ENCODE data around the gene MRPL27. TPM values are rescaled to one million over a fixed set of nuclear protein-coding genes. Genes with fewer than 3 reads are reported as not detected.

MRPL27 gene
- total and polyA plus RNA-seq, 10 donors = 26.4 to 102 (median 34.9) TPM

- intact Hi-C loops (cut with DNase I; ENCODE audit: low total_unique reads) = loop anchor here (10.0 kb wide), 1 partner anchor 95 kb away; the partner anchor contains the start of gene RSAD1
- H3K9me3 ChIP-seq = no peaks in the 10 kb centered on the region
- no peak overlapping the region for H3K27ac ChIP-seq
- H3K36me3 ChIP-seq = peaks cover 7 to 64% (median 46%) of the 10 kb centered on the region in 6 donors
- DNase-seq = peak; percentile 36
- H3K4me1 ChIP-seq = no peaks in the 10 kb centered on the region
- no peaks in the 10 kb centered on the region for H3K27me3 ChIP-seq (replicated peaks in 1 of 7)
- TF ChIP-seq, protein P1, sequence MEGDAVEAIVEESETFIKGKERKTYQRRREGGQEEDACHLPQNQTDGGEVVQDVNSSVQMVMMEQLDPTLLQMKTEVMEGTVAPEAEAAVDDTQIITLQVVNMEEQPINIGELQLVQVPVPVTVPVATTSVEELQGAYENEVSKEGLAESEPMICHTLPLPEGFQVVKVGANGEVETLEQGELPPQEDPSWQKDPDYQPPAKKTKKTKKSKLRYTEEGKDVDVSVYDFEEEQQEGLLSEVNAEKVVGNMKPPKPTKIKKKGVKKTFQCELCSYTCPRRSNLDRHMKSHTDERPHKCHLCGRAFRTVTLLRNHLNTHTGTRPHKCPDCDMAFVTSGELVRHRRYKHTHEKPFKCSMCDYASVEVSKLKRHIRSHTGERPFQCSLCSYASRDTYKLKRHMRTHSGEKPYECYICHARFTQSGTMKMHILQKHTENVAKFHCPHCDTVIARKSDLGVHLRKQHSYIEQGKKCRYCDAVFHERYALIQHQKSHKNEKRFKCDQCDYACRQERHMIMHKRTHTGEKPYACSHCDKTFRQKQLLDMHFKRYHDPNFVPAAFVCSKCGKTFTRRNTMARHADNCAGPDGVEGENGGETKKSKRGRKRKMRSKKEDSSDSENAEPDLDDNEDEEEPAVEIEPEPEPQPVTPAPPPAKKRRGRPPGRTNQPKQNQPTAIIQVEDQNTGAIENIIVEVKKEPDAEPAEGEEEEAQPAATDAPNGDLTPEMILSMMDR (IDR thresholded peaks at IDR 0.05 in 8 of 11, conservative IDR thresholded peaks at IDR 0.05 in 3 of 11) = no peak
- TF ChIP-seq POLR2AphosphoS5 (IDR thresholded peaks at IDR 0.05) (no peak), POLR2A (IDR thresholded peaks at IDR 0.05) (no peak)
- H3K4me3 ChIP-seq = no peak overlapping the region
- WGBS, 5 donors = 88 to 93% (median 92%) methylated on average over 6 of the region's 6 CpGs
Observed at GRCh38 chr17:50379351-50380132, 6.6 kb upstream of the MRPL27 start.

DNA sequence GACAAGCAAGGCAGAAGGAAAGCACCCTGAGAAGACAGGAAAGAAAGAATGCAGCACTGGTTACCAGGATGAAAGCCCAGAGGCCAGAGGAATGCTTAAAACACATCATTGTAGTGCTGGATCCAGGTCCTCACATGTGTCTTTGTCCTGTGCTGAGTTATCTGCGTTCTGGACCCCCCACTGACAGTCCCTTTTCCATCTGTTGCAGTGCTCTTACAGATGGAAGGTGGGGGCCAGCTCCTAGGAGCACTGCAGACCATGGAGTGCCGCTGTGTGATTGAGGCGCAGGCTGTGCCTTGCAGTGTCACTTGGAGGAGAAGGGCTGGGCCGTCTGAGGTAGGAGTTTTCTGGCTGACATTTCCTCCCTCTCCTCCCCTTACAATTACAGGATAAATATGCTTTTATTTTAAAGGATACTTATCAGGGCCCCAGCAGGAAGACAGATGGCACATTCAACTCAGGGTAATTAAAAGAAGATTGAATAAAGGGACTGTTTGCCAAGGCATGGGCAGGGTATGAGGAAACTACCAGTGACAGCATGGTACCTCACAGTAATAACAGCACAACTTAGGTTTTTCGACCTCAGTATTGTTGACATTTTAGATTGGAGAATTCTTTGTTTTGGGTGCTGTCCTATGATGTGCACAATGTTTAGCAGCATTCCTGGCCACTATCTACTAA lies 3.0 kb upstream of the MRPL27 start:
- peaks cover 8 to 28% (median 22%) of the 10 kb centered on the region in 6 donors for H3K4me1 ChIP-seq
- H3K27me3 ChIP-seq (replicated peaks in 1 of 7) = no peaks in the 10 kb centered on the region
- TF ChIP-seq POLR2AphosphoS5 (IDR thresholded peaks at IDR 0.05) (no peak), POLR2A (IDR thresholded peaks at IDR 0.05) (no peak)
- TF ChIP-seq, protein P1 (IDR thresholded peaks at IDR 0.05 in 8 of 11, conservative IDR thresholded peaks at IDR 0.05 in 3 of 11) = no peak
- intact Hi-C loops (cut with DNase I; ENCODE audit: low total_unique reads) = loop anchor here (10.0 kb wide), 1 partner anchor 99 kb away; the partner anchor contains the start of gene RSAD1
- whole genome bisulfite sequencing, 5 donors = 84 to 92% (median 87%) methylated on average over 5 of the region's 5 CpGs
- DNase-seq = no peak
- no peak overlapping the region for H3K4me3 ChIP-seq
- no peaks in the 10 kb centered on the region for H3K9me3 ChIP-seq
- peaks cover 0 to 33% (median 11%) of the 10 kb centered on the region in 6 donors for H3K36me3 ChIP-seq
- no peak overlapping the region for H3K27ac ChIP-seq

GRCh38 chr17:50373705-50374104 lies 721 bp upstream of the MRPL27 start:
- peaks cover 4 to 33% (median 21%) of the 10 kb centered on the region in 6 donors for H3K36me3 ChIP-seq
- no peaks in the 10 kb centered on the region for H3K27me3 ChIP-seq (replicated peaks in 1 of 7)
- DNase-seq = no peak
- 81 to 91% (median 87%) methylated on average over 2 of the region's 2 CpGs for WGBS, 5 donors
- H3K4me3 ChIP-seq = peak overlapping the region in 3 of 8 donors; percentile 69 to 87 (median 79)
- peaks cover 8 to 43% (median 28%) of the 10 kb centered on the region in 6 donors for H3K4me1 ChIP-seq
- no peak overlapping the region for H3K27ac ChIP-seq
- intact Hi-C loops (cut with DNase I; ENCODE audit: low total_unique reads) = loop anchor here (10.0 kb wide), 1 partner anchor 101 kb away; the partner anchor contains the start of gene RSAD1
- TF ChIP-seq, protein P1 (IDR thresholded peaks at IDR 0.05 in 8 of 11, conservative IDR thresholded peaks at IDR 0.05 in 3 of 11) = no peak
- no peak for TF ChIP-seq POLR2A (IDR thresholded peaks at IDR 0.05)
- no peak for TF ChIP-seq POLR2AphosphoS5 (IDR thresholded peaks at IDR 0.05)
- no peaks in the 10 kb centered on the region for H3K9me3 ChIP-seq

Data from spleen (tissue), 11 donors.